Smooth muscle cell (in vitro differentiated cells): Measurements from ENCODE around the gene CTSZ. TPM values are rescaled to one million over a fixed set of nuclear protein-coding genes. Genes with fewer than 3 reads are reported as not detected.
A peak's percentile ranks its signal among the peaks of the same experiment; 100 is the strongest.

Experiments used
- DNase-seq: peaks from one replicate; lab custom pipeline; 2025; ENCODE audit not compliant: unreplicated experiment; lab: John Stamatoyannopoulos, UW
- H2AFZ ChIP-seq: fragments of 200-600 bp; sonication (generic); 2 replicates; pipeline ENCODE4 v1.6.0; 2016; ENCODE audit warnings: antibody characterized with exemption, low read depth, mild to moderate bottlenecking
- H3F3A ChIP-seq: fragments of 200-600 bp; sonication (generic); 2 replicates; pipeline ENCODE4 v1.6.0; 2017; ENCODE audit warnings: antibody characterized with exemption, low read depth
- H3K27ac ChIP-seq: fragments of 200-600 bp; sonication (generic); 2 replicates; pipeline ENCODE4 v1.5.1; 2016; ENCODE audit warnings: low read depth, mild to moderate bottlenecking
- H3K27me3 ChIP-seq: fragments of 200-600 bp; sonication (generic); 2 replicates; pipeline ENCODE4 v1.6.1; 2016; ENCODE audit warnings: low read depth, mild to moderate bottlenecking
- H3K36me3 ChIP-seq: fragments of 200-600 bp; sonication (generic); 2 replicates; pipeline ENCODE4 v1.5.1; 2016; ENCODE audit warnings: low read depth
- H3K4me1 ChIP-seq: fragments of 200-600 bp; sonication (generic); 2 replicates; pipeline ENCODE4 v1.5.1; 2016; ENCODE audit warnings: low read depth
- H3K4me2 ChIP-seq: fragments of 200-600 bp; sonication (generic); 2 replicates; pipeline ENCODE4 v1.6.0; 2016; ENCODE audit warnings: mild to moderate bottlenecking
- H3K4me3 ChIP-seq: fragments of 200-600 bp; sonication (generic); 2 replicates; pipeline ENCODE4 v1.5.1; 2016; ENCODE audit warnings: mild to moderate bottlenecking
- H3K79me2 ChIP-seq: fragments of 200-600 bp; sonication (generic); 2 replicates; pipeline ENCODE4 v1.6.0; 2016; ENCODE audit warnings: low read depth, mild to moderate bottlenecking
- H3K9ac ChIP-seq: fragments of 200-600 bp; sonication (generic); 2 replicates; pipeline ENCODE4 v1.6.0; 2016; ENCODE audit warnings: low read depth
- H3K9me3 ChIP-seq: fragments of 200-600 bp; sonication (generic); replicated peaks from 2 replicates; pipeline ENCODE4 v1.5.1; 2016; ENCODE audit warnings: low read depth
- H4K20me1 ChIP-seq: fragments of 200-600 bp; sonication (generic); 2 replicates; pipeline ENCODE4 v1.6.0; 2016; ENCODE audit warnings: low read depth
- CTCF ChIP-seq: fragments of 200-600 bp; sonication (generic); IDR thresholded peaks from 2 replicates; pipeline ENCODE4 v1.5.1; 2017; ENCODE audit warnings: borderline replicate concordance, mild to moderate bottlenecking, antibody characterized with exemption; ENCODE audit not compliant: insufficient read depth, poor library complexity, severe bottlenecking
- WGBS: methylation state at CpG from one replicate; pipeline ENCODE4 v1.1.7; 2016; ENCODE audit warnings: low lambda C conversion rate; 5-methylcytosine and 5-hydroxymethylcytosine counted together
- polyA plus RNA-seq: library from polyadenylated mRNA; unstranded; fragments of >200 nt; fragmentation: Nextera tagmentation; extraction: Ambion mirVana; gene quantifications from 2 replicates; pipeline ENCODE4 v1.2.1, GENCODE V29; 2016
- total RNA-seq: library from RNA; depleted of rRNA; stranded (reverse); fragments of >200 nt; gene quantifications from 2 replicates; pipeline ENCODE4 v1.2.3, GENCODE V29; 2014

Gene CTSZ
- total and polyA plus RNA-seq, 2 experiments from 2014 or later: 12.7 to 151 TPM

DNA sequence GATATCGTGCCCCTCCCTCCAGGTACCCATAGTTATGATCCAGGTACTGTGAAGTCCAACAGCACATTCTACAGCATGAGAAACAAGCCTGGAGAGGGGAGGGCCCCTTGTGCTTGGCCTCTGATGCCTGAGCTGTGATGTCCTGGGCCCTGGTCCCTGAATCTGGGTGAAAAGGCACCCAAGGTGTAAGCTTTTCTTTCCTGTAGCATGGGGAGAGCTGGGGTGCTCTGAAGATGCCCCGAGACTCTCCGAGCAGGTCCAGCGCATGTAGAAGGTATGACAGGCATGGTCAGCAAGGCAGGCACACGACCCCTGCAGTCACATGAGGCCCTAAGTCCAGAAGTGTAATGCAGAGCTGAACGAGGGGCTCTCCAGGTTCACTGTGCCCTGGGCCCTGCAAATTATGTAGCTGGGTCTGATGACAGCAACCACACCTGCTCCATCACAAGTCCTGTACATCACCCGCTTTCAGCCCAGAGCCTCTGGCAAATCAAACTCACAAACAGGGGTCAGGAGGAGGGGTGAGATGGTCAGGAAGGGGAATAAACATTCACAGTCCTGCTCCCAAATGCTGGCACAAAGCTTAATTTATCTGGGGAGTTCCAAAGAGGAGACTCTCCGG lies 1.8 kb upstream of the CTSZ start:
- H3F3A ChIP-seq: no peaks in the 10 kb centered on the region
- no peak overlapping the region for H3K4me2 ChIP-seq
- DNase-seq: no peak
- H3K4me3 ChIP-seq: no peak overlapping the region
- no peaks in the 10 kb centered on the region for H3K9me3 ChIP-seq
- no peak overlapping the region for H3K9ac ChIP-seq
- no peak for TF ChIP-seq CTCF
- no peak overlapping the region for H2AFZ ChIP-seq
- H3K79me2 ChIP-seq: peaks cover 18% of the 10 kb centered on the region
- H3K27me3 ChIP-seq: no peaks in the 10 kb centered on the region
- H4K20me1 ChIP-seq: peaks cover under 1% of the 10 kb centered on the region
- WGBS: 92% methylated on average over 8 of the region's 8 CpGs
- H3K4me1 ChIP-seq: peaks cover 16% of the 10 kb centered on the region
- H3K27ac ChIP-seq: peak overlapping the region; percentile 98
- no peaks in the 10 kb centered on the region for H3K36me3 ChIP-seq

DNA sequence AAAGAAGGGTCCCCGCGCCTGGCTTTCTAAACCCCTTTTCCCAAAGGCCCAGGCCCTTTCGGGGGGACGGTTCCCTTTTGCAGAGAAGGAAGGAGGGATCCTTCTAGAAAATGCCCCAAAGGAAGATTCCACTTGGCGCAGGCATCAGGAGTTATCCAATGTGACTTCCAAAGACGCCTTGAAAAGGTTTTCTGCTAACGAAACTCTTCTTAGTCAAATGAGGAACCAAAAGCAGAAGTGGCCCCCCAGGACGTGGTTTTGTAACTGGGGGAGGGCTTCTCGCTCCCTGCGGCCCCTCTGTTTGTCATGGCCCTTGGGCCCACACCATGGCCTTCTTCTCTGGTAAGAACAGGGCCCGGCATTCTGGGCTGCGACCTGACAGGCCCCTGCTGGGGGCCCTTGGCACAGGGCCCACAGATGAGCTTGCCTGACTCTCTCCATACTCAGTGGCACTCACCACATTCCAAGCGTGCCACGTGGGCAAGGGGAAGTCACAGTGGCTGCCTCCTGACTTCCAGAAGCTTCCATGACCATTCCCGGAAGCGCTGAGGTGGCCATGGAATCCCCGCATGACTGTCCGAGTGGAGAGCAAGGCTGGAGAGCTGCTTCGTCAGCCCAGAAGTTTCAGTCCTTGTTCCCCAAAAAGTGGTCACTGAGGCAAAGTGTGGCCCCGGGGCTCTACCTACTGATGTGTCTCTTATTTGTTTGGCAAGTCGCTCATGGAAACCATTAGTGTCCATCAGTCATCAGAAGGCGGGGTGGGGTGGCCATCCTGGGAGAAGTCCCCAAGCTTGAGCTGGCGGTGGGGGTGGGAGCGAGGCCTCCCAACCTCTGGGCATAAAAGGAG lies 834 bp upstream of the CTSZ start:
- Histone ChIP-seq H3K9ac (peak overlapping the region; percentile 93), H2AFZ (peak overlapping the region; percentile 63), H4K20me1 (peaks cover 4% of the 10 kb centered on the region), H3K4me1 (peaks cover 16% of the 10 kb centered on the region), H3K79me2 (peaks cover 18% of the 10 kb centered on the region), H3K36me3 (no peaks in the 10 kb centered on the region), H3K27me3 (no peaks in the 10 kb centered on the region), H3K4me2 (peak overlapping the region; percentile 100), H3K4me3 (peak overlapping the region; percentile 76), H3F3A (no peaks in the 10 kb centered on the region), H3K27ac (no peak overlapping the region), H3K9me3 (no peaks in the 10 kb centered on the region)
- no peak for DNase-seq
- WGBS: 91% methylated on average over 24 of the region's 24 CpGs
- no peak for TF ChIP-seq CTCF

DNA sequence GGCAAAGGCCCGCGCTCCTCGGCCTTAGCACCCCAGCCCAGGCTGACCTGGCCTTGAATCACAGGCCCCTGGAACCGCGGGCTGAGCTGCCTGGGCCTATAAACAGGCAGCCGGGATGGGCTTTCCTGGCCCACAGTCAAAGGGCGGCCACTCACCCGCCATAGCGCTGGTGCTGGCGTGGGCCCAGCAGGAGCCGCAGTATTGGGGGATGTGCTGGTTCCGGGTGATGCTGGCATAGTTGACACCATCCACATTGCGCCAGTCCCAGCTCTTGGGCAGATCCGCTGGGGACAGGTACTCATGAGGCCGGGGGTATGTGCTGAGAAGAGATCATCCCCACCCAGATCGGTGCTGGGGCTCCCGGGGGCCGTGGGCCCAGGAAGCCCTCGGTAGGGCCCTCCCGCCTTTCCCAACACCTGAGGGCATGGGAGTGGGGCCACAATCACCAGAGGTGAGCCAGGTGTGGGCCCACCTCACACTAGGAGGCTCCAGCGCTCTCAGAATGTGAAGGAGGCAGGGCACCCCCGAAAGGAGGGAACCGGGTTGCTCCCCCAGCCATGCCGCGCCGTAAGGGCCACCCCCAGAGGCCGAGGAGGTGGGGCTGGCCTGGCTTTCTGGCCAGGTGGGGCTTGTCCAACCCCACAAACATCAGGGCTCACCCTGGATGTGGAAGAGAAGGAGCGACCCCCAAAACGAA lies 739 bp downstream of the CTSZ start:
- Histone ChIP-seq H2AFZ (peak overlapping the region; percentile 63), H3K36me3 (no peaks in the 10 kb centered on the region), H3K4me3 (peak overlapping the region; percentile 76), H3K4me2 (peak overlapping the region; percentile 100), H3K27me3 (no peaks in the 10 kb centered on the region), H4K20me1 (peaks cover 8% of the 10 kb centered on the region), H3K9ac (peak overlapping the region; percentile 93), H3K79me2 (peaks cover 18% of the 10 kb centered on the region), H3K27ac (no peak overlapping the region), H3K4me1 (peaks cover 16% of the 10 kb centered on the region), H3K9me3 (no peaks in the 10 kb centered on the region), H3F3A (no peaks in the 10 kb centered on the region)
- no peak for DNase-seq
- no peak for TF ChIP-seq CTCF
- WGBS: 60% methylated on average over 29 of the region's 29 CpGs
